Measurements from ENCODE around the gene PNPLA3. TPM values are rescaled to one million over a fixed set of nuclear protein-coding genes. Genes with fewer than 3 reads are reported as not detected.
A peak's percentile ranks its signal among the peaks of the same experiment; 100 is the strongest.

PNPLA3 gene
- total RNA-seq, 1 donor from 2014 or later = 2.5 TPM

GRCh38 chr22:43917521-43917920, 6.1 kb upstream of the PNPLA3 start:
- Mint-ChIP-seq H3K4me1 (ENCODE audit: low read depth) (peaks cover 23% of the 10 kb centered on the region), H3K4me3 (ENCODE audit: unreplicated experiment) (no peak overlapping the region), H3K9me3 (ENCODE audit: low read depth) (no peaks in the 10 kb centered on the region), H3K36me3 (ENCODE audit: low read depth) (peaks cover 1% of the 10 kb centered on the region), H3K27me3 (ENCODE audit: low read depth) (peaks cover 9% of the 10 kb centered on the region), H3K27ac (ENCODE audit: unreplicated experiment) (no peak overlapping the region)
- no peak for DNase-seq (ENCODE audit: low spot score)
- no peak for TF ChIP-seq CTCF (IDR thresholded peaks at IDR 0.05)

GRCh38 chr22:43919106-43919973, 4.3 kb upstream of the PNPLA3 start:
- no peak overlapping the region for H3K27ac Mint-ChIP-seq (ENCODE audit: unreplicated experiment)
- DNase-seq (ENCODE audit: low spot score) = no peak
- H3K9me3 Mint-ChIP-seq (ENCODE audit: low read depth) = no peaks in the 10 kb centered on the region
- H3K36me3 Mint-ChIP-seq (ENCODE audit: low read depth) = no peaks in the 10 kb centered on the region
- H3K4me3 Mint-ChIP-seq (ENCODE audit: unreplicated experiment) = no peak overlapping the region
- H3K27me3 Mint-ChIP-seq (ENCODE audit: low read depth) = no peaks in the 10 kb centered on the region
- H3K4me1 Mint-ChIP-seq (ENCODE audit: low read depth) = peaks cover 30% of the 10 kb centered on the region
- no peak for TF ChIP-seq CTCF (IDR thresholded peaks at IDR 0.05)

- Mint-ChIP-seq H3K9me3 (ENCODE audit: low read depth) (no peaks in the 10 kb centered on the region), H3K27ac (ENCODE audit: unreplicated experiment) (peak overlapping the region; percentile 30), H3K27me3 (ENCODE audit: low read depth) (no peaks in the 10 kb centered on the region), H3K4me3 (ENCODE audit: unreplicated experiment) (no peak overlapping the region), H3K4me1 (ENCODE audit: low read depth) (peaks cover 32% of the 10 kb centered on the region), H3K36me3 (ENCODE audit: low read depth) (no peaks in the 10 kb centered on the region)
- no peak for DNase-seq (ENCODE audit: low spot score)
- no peak for TF ChIP-seq CTCF (IDR thresholded peaks at IDR 0.05)
These were observed 2.2 kb upstream of the PNPLA3 start for GRCh38 chr22:43921370-43921769.

- H3K36me3 Mint-ChIP-seq (ENCODE audit: low read depth) = no peaks in the 10 kb centered on the region
- no peaks in the 10 kb centered on the region for H3K27me3 Mint-ChIP-seq (ENCODE audit: low read depth)
- H3K4me1 Mint-ChIP-seq (ENCODE audit: low read depth) = peaks cover 32% of the 10 kb centered on the region
- no peak for DNase-seq (ENCODE audit: low spot score)
- no peak overlapping the region for H3K27ac Mint-ChIP-seq (ENCODE audit: unreplicated experiment)
- TF ChIP-seq CTCF (IDR thresholded peaks at IDR 0.05) = peak; percentile 28
- no peak overlapping the region for H3K4me3 Mint-ChIP-seq (ENCODE audit: unreplicated experiment)
- H3K9me3 Mint-ChIP-seq (ENCODE audit: low read depth) = no peaks in the 10 kb centered on the region
These were observed 1.5 kb upstream of the PNPLA3 start for GRCh38 chr22:43922123-43922522.

GRCh38 chr22:43923191-43923590, 414 bp upstream of the PNPLA3 start:
- Mint-ChIP-seq H3K4me1 (ENCODE audit: low read depth) (peaks cover 32% of the 10 kb centered on the region), H3K27ac (ENCODE audit: unreplicated experiment) (peak overlapping the region; percentile 85), H3K4me3 (ENCODE audit: unreplicated experiment) (peak overlapping the region; percentile 71), H3K9me3 (ENCODE audit: low read depth) (no peaks in the 10 kb centered on the region), H3K36me3 (ENCODE audit: low read depth) (no peaks in the 10 kb centered on the region), H3K27me3 (ENCODE audit: low read depth) (no peaks in the 10 kb centered on the region)
- no peak for TF ChIP-seq CTCF (IDR thresholded peaks at IDR 0.05)
- DNase-seq (ENCODE audit: low spot score) = no peak

Measured in chondrocyte (in vitro differentiated cells).